Mucosa of stomach (tissue), 1 donor: ENCODE data around the gene NRROS.
"Not testable (repeated sequence)": the region's sequence is repeated elsewhere in the genome, so short reads cannot be mapped to it uniquely, and the experiment has no call there.

Source experiments
- H3K27me3 ChIP-seq: one replicate; pipeline ENCODE4 v1.7.0; 2013; ENCODE audit warnings: mild to moderate bottlenecking, low read length; ENCODE audit not compliant: control insufficient read depth, insufficient read depth
- H3K36me3 ChIP-seq: one replicate; pipeline ENCODE4 v1.7.0; 2013; ENCODE audit warnings: low read length; ENCODE audit not compliant: control insufficient read depth, insufficient read depth
- H3K4me1 ChIP-seq: one replicate; pipeline ENCODE4 v1.7.0; 2013; ENCODE audit warnings: mild to moderate bottlenecking, low read length; ENCODE audit not compliant: control insufficient read depth, insufficient read depth
- H3K4me3 ChIP-seq: one replicate; pipeline ENCODE4 v1.7.0; 2013; ENCODE audit warnings: low read length
- H3K9ac ChIP-seq: one replicate; pipeline ENCODE4 v1.7.0; 2013; ENCODE audit warnings: mild to moderate bottlenecking, low read length, moderate library complexity
- H3K9me3 ChIP-seq: one replicate; pipeline ENCODE4 v1.7.0; 2013; ENCODE audit warnings: mild to moderate bottlenecking, low read length, moderate library complexity; ENCODE audit not compliant: control insufficient read depth
- donor health status: Pancreatic carcinoma.

NRROS gene

GRCh38 chr3:196611761-196612483, 27.6 kb upstream of the NRROS start:
- Histone ChIP-seq H3K27me3 (no peaks in the 10 kb centered on the region), H3K9ac (no peak overlapping the region), H3K36me3 (no peaks in the 10 kb centered on the region), H3K4me3 (no peak overlapping the region), H3K4me1 (peaks cover 8% of the 10 kb centered on the region), H3K9me3 (no peaks in the 10 kb centered on the region)

DNA sequence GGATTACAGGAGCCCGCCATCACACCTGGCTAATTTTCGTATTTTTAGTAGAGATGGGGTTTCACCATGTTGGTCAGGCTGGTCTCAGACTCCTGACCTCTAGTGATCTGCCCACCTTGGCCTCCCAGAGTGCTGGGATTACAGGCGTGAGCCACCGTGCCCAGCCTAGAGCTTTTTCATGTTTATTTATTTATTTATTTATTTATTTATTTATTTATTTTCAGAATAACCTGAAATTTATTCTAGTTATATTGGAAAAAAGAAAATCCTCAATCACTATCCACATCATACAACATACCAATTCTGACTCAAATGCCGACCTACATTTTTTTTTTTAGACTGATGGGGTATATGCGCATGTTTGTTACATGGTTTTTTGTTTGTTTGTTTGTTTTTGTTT, 24.3 kb upstream of the NRROS start:
- H3K27me3 ChIP-seq, H3K4me3 ChIP-seq, H3K9ac ChIP-seq, H3K9me3 ChIP-seq, H3K36me3 ChIP-seq, H3K4me1 ChIP-seq: not testable (repeated sequence)

DNA sequence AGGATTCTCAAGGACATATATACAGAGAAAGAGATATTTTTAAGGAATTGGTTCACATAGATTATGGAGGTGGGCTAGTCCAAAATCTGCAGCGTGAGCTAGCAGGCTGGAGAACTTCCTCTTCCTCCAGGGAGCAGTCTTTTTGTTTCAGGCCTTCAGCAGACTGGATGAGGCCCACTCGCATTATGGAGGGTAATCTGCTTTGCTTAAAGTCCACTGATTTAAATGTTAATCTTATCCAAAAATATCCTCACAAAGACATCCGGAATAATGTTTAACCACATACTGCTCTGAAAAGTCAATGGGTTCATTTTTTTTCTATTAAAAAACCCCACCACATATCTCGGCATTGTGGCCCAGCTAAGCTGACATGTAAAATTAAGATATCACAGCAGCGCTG, 22.2 kb upstream of the NRROS start:
- no peaks in the 10 kb centered on the region for H3K4me1 ChIP-seq
- no peaks in the 10 kb centered on the region for H3K9me3 ChIP-seq
- peaks cover 2% of the 10 kb centered on the region for H3K27me3 ChIP-seq
- no peak overlapping the region for H3K4me3 ChIP-seq
- no peak overlapping the region for H3K9ac ChIP-seq
- H3K36me3 ChIP-seq, result no peaks in the 10 kb centered on the region

DNA sequence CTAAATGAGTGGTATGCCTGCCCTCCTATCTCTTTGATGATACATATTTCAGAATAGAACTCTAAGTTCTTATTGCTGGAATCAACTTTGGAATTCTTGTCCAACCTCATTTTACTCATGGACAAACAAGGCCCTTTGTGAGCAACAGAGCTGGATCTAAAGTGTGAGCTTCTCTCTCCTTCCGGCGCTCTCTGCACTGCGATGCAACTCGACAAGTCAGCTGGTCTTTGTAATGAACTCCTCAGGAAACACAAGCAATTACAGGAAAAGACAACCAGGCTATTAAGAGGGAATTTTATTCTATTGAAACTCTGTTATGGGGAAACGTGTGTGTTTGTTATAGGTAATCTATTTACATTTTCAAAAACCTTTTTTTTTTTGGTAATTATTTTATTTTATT, 20.3 kb upstream of the NRROS start:
- no peak overlapping the region for H3K9ac ChIP-seq
- H3K9me3 ChIP-seq, result no peaks in the 10 kb centered on the region
- no peaks in the 10 kb centered on the region for H3K36me3 ChIP-seq
- peaks cover 2% of the 10 kb centered on the region for H3K27me3 ChIP-seq
- no peaks in the 10 kb centered on the region for H3K4me1 ChIP-seq
- no peak overlapping the region for H3K4me3 ChIP-seq

DNA sequence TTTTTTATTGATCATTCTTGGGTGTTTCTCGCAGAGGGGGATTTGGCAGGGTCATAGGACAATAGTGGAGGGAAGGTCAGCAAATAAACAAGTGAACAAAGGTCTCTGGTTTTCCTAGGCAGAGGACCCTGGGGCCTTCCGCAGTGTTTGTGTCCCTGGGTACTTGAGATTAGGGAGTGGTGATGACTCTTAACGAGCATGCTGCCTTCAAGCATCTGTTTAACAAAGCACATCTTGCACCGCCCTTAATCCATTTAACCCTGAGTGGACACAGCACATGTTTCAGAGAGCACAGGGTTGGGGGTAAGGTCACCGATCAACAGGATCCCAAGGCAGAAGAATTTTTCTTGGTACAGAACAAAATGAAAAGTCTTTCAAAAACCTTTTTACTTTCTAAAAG, 19.9 kb upstream of the NRROS start:
- not testable (repeated sequence) for H3K4me1 ChIP-seq, H3K27me3 ChIP-seq, H3K4me3 ChIP-seq, H3K9me3 ChIP-seq, H3K9ac ChIP-seq, H3K36me3 ChIP-seq

GRCh38 chr3:196620161-196620604, 19.3 kb upstream of the NRROS start:
- Histone ChIP-seq H3K36me3 (no peaks in the 10 kb centered on the region), H3K4me1 (no peaks in the 10 kb centered on the region), H3K9ac (no peak overlapping the region), H3K4me3 (no peak overlapping the region), H3K9me3 (no peaks in the 10 kb centered on the region), H3K27me3 (peaks cover 2% of the 10 kb centered on the region)

DNA sequence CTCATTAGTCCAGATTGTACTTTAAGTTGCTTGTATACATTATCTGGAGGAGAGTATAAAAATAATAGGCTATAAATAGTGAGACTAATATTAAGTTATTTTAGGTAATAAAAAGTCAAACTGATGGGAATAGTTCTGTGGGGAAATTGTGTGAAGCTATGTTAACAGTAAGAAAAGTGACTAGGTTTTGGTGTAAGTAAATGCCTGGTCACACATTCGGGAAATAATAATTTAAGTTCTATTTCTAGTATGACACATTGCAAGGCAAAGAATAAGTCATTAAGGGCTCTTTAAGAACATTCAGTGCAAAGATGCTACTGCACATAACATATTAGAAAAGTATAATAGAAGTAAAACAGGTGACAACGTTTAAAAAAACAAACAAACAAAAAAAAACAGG, 18.8 kb upstream of the NRROS start:
- no peaks in the 10 kb centered on the region for H3K36me3 ChIP-seq
- peaks cover 2% of the 10 kb centered on the region for H3K27me3 ChIP-seq
- H3K4me1 ChIP-seq, result no peaks in the 10 kb centered on the region

DNA sequence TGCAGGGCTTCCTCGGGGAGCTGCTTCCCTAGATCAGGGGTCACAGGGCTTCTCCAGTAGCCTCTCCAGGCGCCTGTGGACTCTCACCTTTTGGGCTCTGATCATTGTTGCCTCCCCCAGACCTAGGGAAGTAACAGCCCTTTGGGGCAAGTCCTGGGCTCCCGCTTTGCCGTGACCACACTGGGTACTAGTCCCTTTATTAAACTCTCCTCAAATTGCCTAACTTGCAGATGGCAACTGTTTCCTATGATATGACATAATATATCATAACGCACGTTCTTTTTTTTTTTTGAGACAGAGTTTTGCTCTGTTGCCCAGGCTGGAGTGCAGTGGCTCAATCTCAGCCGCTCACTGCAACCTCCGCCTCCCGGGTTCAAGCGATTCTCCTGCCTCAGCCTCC, 17.9 kb upstream of the NRROS start:
- Histone ChIP-seq H3K36me3 (no peaks in the 10 kb centered on the region), H3K4me3 (no peak overlapping the region), H3K4me1 (no peaks in the 10 kb centered on the region), H3K9ac (no peak overlapping the region), H3K27me3 (peaks cover 2% of the 10 kb centered on the region), H3K9me3 (no peaks in the 10 kb centered on the region)

More for the DNA sequence above, 18.8 kb upstream of the NRROS start:
- Histone ChIP-seq H3K9me3 (no peaks in the 10 kb centered on the region), H3K9ac (no peak overlapping the region), H3K4me3 (no peak overlapping the region)

DNA sequence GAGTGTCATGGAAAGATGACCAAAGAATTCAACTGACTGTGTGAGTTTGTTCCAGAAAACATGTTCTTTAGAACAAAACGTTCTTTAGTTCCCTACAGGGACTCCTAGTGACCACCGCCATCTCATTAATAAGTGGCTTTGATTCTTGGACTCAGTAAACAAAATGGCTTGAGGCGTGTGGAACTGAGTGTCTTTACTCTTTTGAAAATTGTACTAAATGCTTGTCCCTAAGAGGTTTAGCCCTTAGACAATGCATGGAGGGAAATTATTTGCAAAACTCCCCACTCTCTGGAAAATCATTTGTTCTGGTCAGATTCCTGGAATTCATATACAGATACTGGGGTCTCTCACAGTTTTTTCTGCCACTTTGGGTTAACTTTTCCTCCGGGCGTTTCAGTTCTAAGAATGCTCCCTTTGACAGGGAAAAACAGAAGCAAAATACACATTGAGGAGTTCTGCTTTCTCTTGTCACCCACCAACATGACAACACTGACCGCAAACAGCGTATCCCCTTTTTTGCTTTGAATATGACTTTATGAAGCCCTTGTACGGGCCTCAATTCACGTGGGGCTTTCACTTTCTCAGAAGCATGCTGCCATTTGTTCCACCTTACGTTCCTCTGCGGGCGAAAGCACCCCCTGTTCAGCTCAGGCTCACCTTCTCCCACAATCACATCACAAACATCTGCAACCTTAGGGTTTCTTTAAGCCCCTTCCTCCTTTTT, 15.3 kb upstream of the NRROS start:
- H3K4me1 ChIP-seq, result no peaks in the 10 kb centered on the region
- H3K36me3 ChIP-seq, result no peaks in the 10 kb centered on the region
- no peak overlapping the region for H3K4me3 ChIP-seq
- H3K9me3 ChIP-seq, result no peaks in the 10 kb centered on the region
- peaks cover 2% of the 10 kb centered on the region for H3K27me3 ChIP-seq
- no peak overlapping the region for H3K9ac ChIP-seq

DNA sequence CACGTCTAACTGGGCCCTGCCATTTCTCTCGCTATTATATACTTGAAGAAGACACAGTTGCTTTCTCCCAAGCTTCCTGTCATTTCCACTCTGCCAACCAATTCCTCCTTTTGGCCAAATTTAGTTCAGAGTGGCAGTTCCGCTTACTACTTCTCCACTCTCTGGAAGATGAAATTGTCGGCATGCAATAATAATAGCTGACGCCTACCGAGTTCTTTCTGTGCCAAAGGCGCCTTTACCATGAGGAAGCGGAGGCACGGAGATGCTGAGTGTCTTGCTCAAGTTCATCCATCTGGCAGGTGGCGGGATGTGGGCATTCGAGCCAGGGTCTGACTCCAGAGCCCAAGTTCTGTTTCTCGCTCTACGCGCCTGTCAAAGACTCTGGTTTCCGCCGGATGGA, 14.6 kb upstream of the NRROS start:
- Histone ChIP-seq H3K27me3 (peaks cover 2% of the 10 kb centered on the region), H3K4me1 (no peaks in the 10 kb centered on the region), H3K9ac (no peak overlapping the region), H3K9me3 (no peaks in the 10 kb centered on the region), H3K4me3 (no peak overlapping the region), H3K36me3 (no peaks in the 10 kb centered on the region)

GRCh38 chr3:196625331-196625730, 14.2 kb upstream of the NRROS start:
- peaks cover 2% of the 10 kb centered on the region for H3K27me3 ChIP-seq
- no peaks in the 10 kb centered on the region for H3K36me3 ChIP-seq
- H3K9me3 ChIP-seq, result no peaks in the 10 kb centered on the region
- H3K9ac ChIP-seq, result no peak overlapping the region
- H3K4me1 ChIP-seq, result no peaks in the 10 kb centered on the region
- no peak overlapping the region for H3K4me3 ChIP-seq

DNA sequence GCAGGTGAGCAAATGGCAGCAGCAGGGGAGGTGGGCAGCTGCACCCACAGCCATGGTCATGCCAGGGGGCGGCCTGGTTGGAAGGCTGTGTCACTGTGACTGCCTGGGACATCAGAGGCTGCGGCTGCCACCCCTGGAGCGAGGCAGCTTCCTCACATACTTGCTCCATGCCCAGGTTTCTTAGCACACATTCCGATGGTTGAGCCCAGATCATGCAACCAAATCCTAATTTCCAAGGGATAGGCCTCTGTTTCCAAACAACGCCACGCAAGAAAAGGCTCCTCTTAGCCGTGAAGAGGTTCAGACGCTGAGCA, 11.6 kb upstream of the NRROS start:
- Histone ChIP-seq H3K4me3 (no peak overlapping the region), H3K4me1 (peaks cover 7% of the 10 kb centered on the region), H3K9me3 (no peaks in the 10 kb centered on the region), H3K27me3 (no peaks in the 10 kb centered on the region), H3K36me3 (no peaks in the 10 kb centered on the region), H3K9ac (no peak overlapping the region)
